HEK293 (cell line): ENCODE data around the gene HOXC5.
A peak's percentile ranks its signal among the peaks of the same experiment; 100 is the strongest.

ENCODE experiments used
- CTCF ChIA-PET: fragments of 350-600 bp; formaldehyde crosslinking; extraction: SDS; loops from one replicate; lab custom pipeline; 2021; ENCODE audit warnings: antibody characterized with exemption; lab: Yijun Ruan, JAX
- POLR2A ChIA-PET: fragments of 300-600 bp; formaldehyde crosslinking; extraction: SDS; loops from one replicate; lab custom pipeline; 2020; ENCODE audit warnings: antibody characterized with exemption, inconsistent platforms; lab: Yijun Ruan, JAX
- H3K27ac ChIP-seq: fragments of 200-500 bp; sonication (Bioruptor generic); 2 replicates; pipeline ENCODE4 v1.5.1; 2014; ENCODE audit warnings: low read depth, low read length, control low read depth, inconsistent platforms; ENCODE audit errors: extremely low read depth
- H3K36me3 ChIP-seq, 2 experiments: fragments of 200-500 bp in 1 of 2; sonication (Bioruptor generic) in 1 of 2; 1 replicate in 1 of 2; 2 replicates in 1 of 2; pipeline ENCODE4 v1.5.1; 2014 to 2017; ENCODE audit warnings: inconsistent platforms in 2 of 2, low read length in 2 of 2; ENCODE audit not compliant: control insufficient read depth in 2 of 2, insufficient read depth in 1 of 2
- H3K4me1 ChIP-seq: fragments of 200-500 bp; sonication (Bioruptor generic); 2 replicates; pipeline ENCODE4 v1.5.1; 2014; ENCODE audit warnings: mild to moderate bottlenecking, low read length, inconsistent platforms; ENCODE audit not compliant: control insufficient read depth, insufficient read depth
- H3K4me3 ChIP-seq: 2 replicates; pipeline ENCODE4 v1.5.1; 2011; ENCODE audit warnings: low read depth, mild to moderate bottlenecking, control low read depth, low read length, moderate library complexity
- H3K9me3 ChIP-seq: fragments of 200-500 bp; sonication (Bioruptor generic); 2 replicates; pipeline ENCODE4 v1.5.1; 2014; ENCODE audit warnings: low read depth, low read length, inconsistent platforms; ENCODE audit not compliant: control insufficient read depth, insufficient read depth
- GLIS1 ChIP-seq: fragments of 450-650 bp; formaldehyde crosslinking; IDR thresholded peaks from 2 replicates; pipeline ENCODE4 v1.5.1; 2016; ENCODE audit warnings: missing biosample characterization, missing genetic modification characterization
- HIC1 ChIP-seq: fragments of 450-650 bp; formaldehyde crosslinking; IDR thresholded peaks from 2 replicates; pipeline ENCODE4 v1.5.1; 2016; ENCODE audit warnings: missing biosample characterization, missing genetic modification characterization
- HOXD13 ChIP-seq: sonication (generic); formaldehyde crosslinking; IDR thresholded peaks from 2 replicates; pipeline ENCODE4 v1.8.0; 2022; ENCODE audit warnings: missing genetic modification reagents, borderline replicate concordance
- KLF17 ChIP-seq: fragments of 450-650 bp; formaldehyde crosslinking; IDR thresholded peaks from 2 replicates; pipeline ENCODE4 v1.5.1; 2016; ENCODE audit warnings: missing biosample characterization, missing genetic modification characterization
- PRDM1 ChIP-seq: fragments of 450-650 bp; formaldehyde crosslinking; IDR thresholded peaks from 2 replicates; pipeline ENCODE4; 2016; ENCODE audit warnings: missing biosample characterization, missing genetic modification characterization
- PRDM4 ChIP-seq: fragments of 450-650 bp; formaldehyde crosslinking; IDR thresholded peaks from 2 replicates; pipeline ENCODE4 v1.5.1; 2017; ENCODE audit warnings: missing biosample characterization, missing genetic modification characterization
- SP3 ChIP-seq: fragments of 450-650 bp; formaldehyde crosslinking; IDR thresholded peaks from 2 replicates; pipeline ENCODE4 v1.5.1; 2016; ENCODE audit warnings: missing biosample characterization, missing genetic modification characterization
- WT1 ChIP-seq: fragments of 450-650 bp; formaldehyde crosslinking; IDR thresholded peaks from 2 replicates; pipeline ENCODE4 v1.5.1; 2016; ENCODE audit warnings: missing biosample characterization, missing genetic modification characterization
- ZBTB11 ChIP-seq: fragments of 450-650 bp; formaldehyde crosslinking; conservative IDR thresholded peaks from 2 replicates; pipeline ENCODE4 v1.5.1; 2016; ENCODE audit warnings: low read depth, missing biosample characterization, missing genetic modification characterization
- ZBTB20 ChIP-seq: fragments of 450-650 bp; formaldehyde crosslinking; IDR thresholded peaks from 2 replicates; pipeline ENCODE4 v1.5.1; 2016; ENCODE audit warnings: missing biosample characterization, missing genetic modification characterization
- ZBTB21 ChIP-seq: fragments of 450-650 bp; formaldehyde crosslinking; IDR thresholded peaks from 2 replicates; pipeline ENCODE4 v1.5.1; 2017; ENCODE audit warnings: missing biosample characterization, missing genetic modification characterization
- ZBTB26 ChIP-seq: fragments of 450-650 bp; formaldehyde crosslinking; optimal IDR thresholded peaks from 2 replicates; pipeline ENCODE3; 2016; ENCODE audit warnings: missing biosample characterization, mild to moderate bottlenecking, missing genetic modification characterization
- ZFHX2 ChIP-seq: fragments of 450-650 bp; formaldehyde crosslinking; conservative IDR thresholded peaks from 2 replicates; pipeline ENCODE4 v1.5.1; 2016; ENCODE audit warnings: missing biosample characterization, missing genetic modification characterization
- ZFP37 ChIP-seq: fragments of 450-650 bp; formaldehyde crosslinking; IDR thresholded peaks from 2 replicates; pipeline ENCODE4 v1.5.1; 2016; ENCODE audit warnings: missing biosample characterization, missing genetic modification characterization
- ZNF146 ChIP-seq: fragments of 450-650 bp; formaldehyde crosslinking; IDR thresholded peaks from 2 replicates; pipeline ENCODE4 v1.5.1; 2016; ENCODE audit warnings: missing biosample characterization, missing genetic modification characterization
- ZNF239 ChIP-seq: fragments of 450-650 bp; formaldehyde crosslinking; IDR thresholded peaks from 2 replicates; pipeline ENCODE4 v1.5.1; 2016; ENCODE audit warnings: missing biosample characterization, missing genetic modification characterization
- ZNF302 ChIP-seq: fragments of 450-650 bp; formaldehyde crosslinking; IDR thresholded peaks from 2 replicates; pipeline ENCODE4 v1.5.1; 2016; ENCODE audit warnings: missing biosample characterization, missing genetic modification characterization, low read depth
- ZNF398 ChIP-seq: fragments of 450-650 bp; formaldehyde crosslinking; IDR thresholded peaks from 2 replicates; pipeline ENCODE4 v1.5.1; 2017; ENCODE audit warnings: missing biosample characterization, missing genetic modification characterization
- ZNF423 ChIP-seq: fragments of 450-650 bp; formaldehyde crosslinking; IDR thresholded peaks from 2 replicates; pipeline ENCODE4 v1.5.1; 2016; ENCODE audit warnings: missing biosample characterization, missing genetic modification characterization
- ZNF521 ChIP-seq: fragments of 450-650 bp; formaldehyde crosslinking; IDR thresholded peaks from 2 replicates; pipeline ENCODE4 v1.5.1; 2017; ENCODE audit warnings: missing biosample characterization, mild to moderate bottlenecking, missing genetic modification characterization
- ZNF544 ChIP-seq: fragments of 450-650 bp; formaldehyde crosslinking; IDR thresholded peaks from 2 replicates; pipeline ENCODE4 v1.5.0; 2017; ENCODE audit warnings: missing biosample characterization, missing genetic modification characterization
- ZNF621 ChIP-seq: fragments of 450-650 bp; formaldehyde crosslinking; IDR thresholded peaks from 2 replicates; pipeline ENCODE4 v1.5.1; 2017; ENCODE audit warnings: missing biosample characterization, missing genetic modification characterization
- ZNF624 ChIP-seq: fragments of 450-650 bp; formaldehyde crosslinking; IDR thresholded peaks from 2 replicates; pipeline ENCODE4 v1.5.1; 2017; ENCODE audit warnings: missing biosample characterization, missing genetic modification characterization
- ZNF707 ChIP-seq: fragments of 450-650 bp; formaldehyde crosslinking; IDR thresholded peaks from 2 replicates; pipeline ENCODE4 v1.5.1; 2016; ENCODE audit warnings: missing biosample characterization, missing genetic modification characterization
- ZNF747 ChIP-seq: fragments of 450-650 bp; formaldehyde crosslinking; IDR thresholded peaks from 2 replicates; pipeline ENCODE4 v1.5.1; 2016; ENCODE audit warnings: missing biosample characterization, missing genetic modification characterization

HOXC5 gene

GRCh38 chr12:54009171-54010052 is 23.4 kb upstream of the HOXC5 start:
- H3K27ac ChIP-seq: peak overlapping the region; percentile 93
- H3K36me3 ChIP-seq: no peaks in the 10 kb centered on the region
- H3K9me3 ChIP-seq: no peaks in the 10 kb centered on the region
- H3K4me1 ChIP-seq: peaks cover 35% of the 10 kb centered on the region
- CTCF ChIA-PET: interaction anchor here (0.6 to 7.9 kb wide), 24 partner anchors 7 to 351 kb away, joined by 3 to 111 read pairs (median 4); partner anchors contain the start of genes HOXC10, HOXC4, HOXC5 and SMUG1
- peak overlapping the region; percentile 47 for H3K4me3 ChIP-seq
- POLR2A ChIA-PET: interaction anchor here (0.6 to 2.6 kb wide), 14 partner anchors 8 to 270 kb away, joined by 3 to 39 read pairs (median 7); partner anchors contain the start of genes CBX5, HOXC4, HOXC5 and HOXC6
- no peak for TF ChIP-seq SP3 (tag by site-specific recombination)
- TF ChIP-seq ZNF146 (tag by site-specific recombination): no peak; the same call in 1 of the 2 replicates
- peak; percentile 39; the same call in 1 of the 2 replicates for TF ChIP-seq ZFP37 (tag by site-specific recombination)
- no peak for TF ChIP-seq ZNF544
- peak; percentile 49 for TF ChIP-seq ZNF398 (tag by site-specific recombination)
- no peak for TF ChIP-seq ZBTB21
- no peak for TF ChIP-seq KLF17 (tag by site-specific recombination)
- TF ChIP-seq WT1 (tag by site-specific recombination): 0 out of 2 replicates have a peak, but pooled peaks have one; percentile 31
- TF ChIP-seq ZBTB26 (tag by site-specific recombination): peak; percentile 53
- TF ChIP-seq HIC1 (tag by site-specific recombination): no peak
- no peak for TF ChIP-seq ZNF302
- TF ChIP-seq PRDM4 (tag by site-specific recombination): peak; percentile 65
- no peak for TF ChIP-seq ZNF621 (tag by site-specific recombination)
- peak; percentile 88 for TF ChIP-seq PRDM1 (tag by site-specific recombination)
- peak; percentile 92 for TF ChIP-seq GLIS1 (tag by site-specific recombination)
- no peak for TF ChIP-seq ZNF624 (tag by site-specific recombination)
- no peak for TF ChIP-seq ZBTB11
- no peak for TF ChIP-seq ZNF707 (tag by site-specific recombination)
- peak; percentile 47; the same call in 1 of the 2 replicates for TF ChIP-seq ZBTB20 (tag by site-specific recombination)
- no peak for TF ChIP-seq HOXD13 (CRISPR knock-in tag)
- peak; percentile 29; the same call in 1 of the 2 replicates for TF ChIP-seq ZNF423 (tag by site-specific recombination)
- no peak for TF ChIP-seq ZNF521 (tag by site-specific recombination)
- no peak for TF ChIP-seq ZNF747
- peak; percentile 71 for TF ChIP-seq ZFHX2 (tag by site-specific recombination)
- no peak for TF ChIP-seq ZNF239 (tag by site-specific recombination)
